ENCODE measurements around the gene BOLA1. TPM values are rescaled to one million over a fixed set of nuclear protein-coding genes. Genes with fewer than 3 reads are reported as not detected.

Gene BOLA1
- total and polyA plus RNA-seq, 2 donors (not counting 1 experiment from before 2014, with no cell fraction given), result 15.0 to 16.7 TPM

DNA sequence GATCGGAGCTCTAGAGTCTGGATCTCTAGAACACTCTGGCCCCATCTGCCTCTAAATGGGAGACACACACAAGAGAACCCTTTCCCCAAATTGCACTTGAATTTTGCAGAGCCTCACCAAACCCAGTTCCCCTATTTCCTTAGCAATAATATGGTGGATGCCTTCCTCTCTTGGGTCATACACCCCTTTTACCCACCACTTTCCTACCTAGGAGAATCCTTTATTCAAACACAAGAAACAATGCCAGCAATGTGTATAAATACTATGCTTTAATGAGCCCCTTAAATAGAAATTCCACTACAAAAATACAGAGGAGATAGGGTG lies 29.0 kb downstream of the BOLA1 start:
- no peak for DNase-seq
- Histone ChIP-seq H2AFZ (ENCODE audit: insufficient read depth, low read depth, low read length, poor library complexity, severe bottlenecking) (peak overlapping the region; percentile 91), H3K79me2 (ENCODE audit: control insufficient read depth, insufficient read depth, low read length) (peaks cover 16% of the 10 kb centered on the region), H3K4me2 (replicated peaks; ENCODE audit: low read depth, low read length, poor library complexity, severe bottlenecking) (peak overlapping the region; percentile 91), H3K27ac (ENCODE audit: low read length in 2 of 2) (peak overlapping the region; percentile 74 to 90), H3K9me3 (ENCODE audit: control extremely low read depth in 1 of 3, control insufficient read depth in 2 of 3, insufficient read depth in 1 of 3, low read length in 2 of 3) (no peaks in the 10 kb centered on the region), H3K4me1 (ENCODE audit: control insufficient read depth in 2 of 2, insufficient read depth in 2 of 2, low read length in 2 of 2) (peaks cover 17 to 24% of the 10 kb centered on the region in 2 donors), H3K9ac (ENCODE audit: low read length) (peak overlapping the region; percentile 76), H3K27me3 (replicated peaks in 1 of 4; ENCODE audit: control extremely low read depth in 1 of 4, control insufficient read depth in 3 of 4, insufficient read depth in 4 of 4, low read length in 3 of 4) (peaks cover 0 to 2% (median 0%) of the 10 kb centered on the region in 4 experiments), H3K36me3 (replicated peaks in 1 of 2; ENCODE audit: control extremely low read depth in 1 of 2, control insufficient read depth in 1 of 2, extremely low read depth in 1 of 2, insufficient read depth in 2 of 2, low read length in 1 of 2) (peaks cover 4 to 36% of the 10 kb centered on the region in 2 experiments), H4K20me1 (ENCODE audit: control insufficient read depth, insufficient read depth, low read length, poor library complexity, severe bottlenecking) (peaks cover 29% of the 10 kb centered on the region), H3K4me3 (ENCODE audit: control extremely low read depth in 1 of 5, extremely low read depth in 1 of 5, insufficient read depth in 1 of 5, low read depth in 2 of 5, low read length in 4 of 5) (peak overlapping the region; percentile 76 to 98 (median 89))
- POLR2A ChIA-PET, result interaction anchor here (0.6 to 2.6 kb wide), 5 partner anchors 23 to 1081 kb away, joined by 3 to 37 read pairs (median 4); a partner anchor contains a TSS
- Mint-ChIP-seq H3K4me1 (peaks cover 38% of the 10 kb centered on the region), H3K27me3 (peaks cover 23% of the 10 kb centered on the region), H3K27ac (peak overlapping the region; percentile 97), H3K9me3 (ENCODE audit: insufficient read depth) (no peaks in the 10 kb centered on the region), H3K4me3 (peak overlapping the region; percentile 98)
- ATAC-seq (ENCODE audit: low read depth), result no peak
- TF ChIP-seq, protein P1, sequence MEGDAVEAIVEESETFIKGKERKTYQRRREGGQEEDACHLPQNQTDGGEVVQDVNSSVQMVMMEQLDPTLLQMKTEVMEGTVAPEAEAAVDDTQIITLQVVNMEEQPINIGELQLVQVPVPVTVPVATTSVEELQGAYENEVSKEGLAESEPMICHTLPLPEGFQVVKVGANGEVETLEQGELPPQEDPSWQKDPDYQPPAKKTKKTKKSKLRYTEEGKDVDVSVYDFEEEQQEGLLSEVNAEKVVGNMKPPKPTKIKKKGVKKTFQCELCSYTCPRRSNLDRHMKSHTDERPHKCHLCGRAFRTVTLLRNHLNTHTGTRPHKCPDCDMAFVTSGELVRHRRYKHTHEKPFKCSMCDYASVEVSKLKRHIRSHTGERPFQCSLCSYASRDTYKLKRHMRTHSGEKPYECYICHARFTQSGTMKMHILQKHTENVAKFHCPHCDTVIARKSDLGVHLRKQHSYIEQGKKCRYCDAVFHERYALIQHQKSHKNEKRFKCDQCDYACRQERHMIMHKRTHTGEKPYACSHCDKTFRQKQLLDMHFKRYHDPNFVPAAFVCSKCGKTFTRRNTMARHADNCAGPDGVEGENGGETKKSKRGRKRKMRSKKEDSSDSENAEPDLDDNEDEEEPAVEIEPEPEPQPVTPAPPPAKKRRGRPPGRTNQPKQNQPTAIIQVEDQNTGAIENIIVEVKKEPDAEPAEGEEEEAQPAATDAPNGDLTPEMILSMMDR (IDR thresholded peaks at IDR 0.05), result no peak
- no peak for TF ChIP-seq EZH2 (IDR thresholded peaks at IDR 0.05; ENCODE audit: borderline replicate concordance, insufficient read depth, low read depth, low read length, poor library complexity, severe bottlenecking)
- intact Hi-C loops (cut with micrococcal nuclease), result loop anchor here (10.0 kb wide), 1 partner anchor 396 kb away; the partner anchor contains the start of gene PRPF3
- CTCF ChIA-PET, result interaction anchor here (0.6 to 1.3 kb wide), 4 partner anchors 34 to 393 kb away, joined by 3 to 7 read pairs (median 5); partner anchors contain the start of gene PRPF3
- WGBS (ENCODE audit: insufficient coverage), result no CpG with 5 or more reads among the region's 1 CpG

DNA sequence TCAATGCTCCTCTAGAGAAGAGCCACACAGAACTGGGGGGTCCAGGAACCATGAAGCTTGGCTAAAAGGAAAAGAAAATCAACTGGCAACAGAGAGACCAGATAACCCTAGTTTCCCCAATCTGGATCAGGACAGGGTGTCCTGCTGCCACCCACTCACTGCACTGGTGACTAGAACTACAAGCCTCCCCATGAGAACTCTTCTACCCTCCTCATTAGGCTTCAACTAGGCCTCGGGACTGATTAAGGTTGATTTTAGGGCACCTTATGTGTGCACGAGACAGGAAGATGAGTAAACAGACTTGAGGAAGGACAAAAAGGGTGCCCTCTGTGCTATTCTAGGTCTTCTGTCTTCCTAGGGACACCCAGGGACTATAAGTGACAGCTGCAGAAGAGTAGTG lies 30.5 kb downstream of the BOLA1 start:
- H3K4me3 ChIP-seq (ENCODE audit: control extremely low read depth in 1 of 5, extremely low read depth in 1 of 5, insufficient read depth in 1 of 5, low read depth in 2 of 5, low read length in 4 of 5), result no peak overlapping the region
- no peak for DNase-seq
- 82% methylated on average over 2 of the region's 2 CpGs for WGBS (ENCODE audit: insufficient coverage)
- ATAC-seq (ENCODE audit: low read depth), result no peak
- H3K79me2 ChIP-seq (ENCODE audit: control insufficient read depth, insufficient read depth, low read length), result peaks cover 16% of the 10 kb centered on the region
- peaks cover 2 to 21% of the 10 kb centered on the region in 2 experiments for H3K36me3 ChIP-seq (replicated peaks in 1 of 2; ENCODE audit: control extremely low read depth in 1 of 2, control insufficient read depth in 1 of 2, extremely low read depth in 1 of 2, insufficient read depth in 2 of 2, low read length in 1 of 2)
- H3K9ac ChIP-seq (ENCODE audit: low read length), result no peak overlapping the region
- H4K20me1 ChIP-seq (ENCODE audit: control insufficient read depth, insufficient read depth, low read length, poor library complexity, severe bottlenecking), result peaks cover 16% of the 10 kb centered on the region
- Mint-ChIP-seq H3K27ac (no peak overlapping the region), H3K9me3 (ENCODE audit: insufficient read depth) (no peaks in the 10 kb centered on the region), H3K27me3 (peaks cover 37% of the 10 kb centered on the region), H3K4me3 (no peak overlapping the region), H3K4me1 (peaks cover 33% of the 10 kb centered on the region)
- no peaks in the 10 kb centered on the region for H3K9me3 ChIP-seq (ENCODE audit: control extremely low read depth in 1 of 3, control insufficient read depth in 2 of 3, insufficient read depth in 1 of 3, low read length in 2 of 3)
- peaks cover 17 to 24% of the 10 kb centered on the region in 2 donors for H3K4me1 ChIP-seq (ENCODE audit: control insufficient read depth in 2 of 2, insufficient read depth in 2 of 2, low read length in 2 of 2)
- no peak overlapping the region for H2AFZ ChIP-seq (ENCODE audit: insufficient read depth, low read depth, low read length, poor library complexity, severe bottlenecking)
- H3K27me3 ChIP-seq (replicated peaks in 1 of 4; ENCODE audit: control extremely low read depth in 1 of 4, control insufficient read depth in 3 of 4, insufficient read depth in 4 of 4, low read length in 3 of 4), result peaks cover 0 to 13% (median 1%) of the 10 kb centered on the region in 4 experiments
- H3K27ac ChIP-seq (ENCODE audit: low read length in 2 of 2), result no peak overlapping the region
- TF ChIP-seq, protein P1 (IDR thresholded peaks at IDR 0.05), result no peak
- no peak for TF ChIP-seq EZH2 (IDR thresholded peaks at IDR 0.05; ENCODE audit: borderline replicate concordance, insufficient read depth, low read depth, low read length, poor library complexity, severe bottlenecking)
- ChIA-PET CTCF (interaction anchor here (1.1 kb wide), 1 partner anchor 33 kb away, joined by 4 read pairs; no protein-coding TSS in a partner anchor), POLR2A (interaction anchor here (2.6 kb wide), 1 partner anchor 42 kb away, joined by 37 read pairs; a partner anchor contains a TSS)
- no peak overlapping the region for H3K4me2 ChIP-seq (replicated peaks; ENCODE audit: low read depth, low read length, poor library complexity, severe bottlenecking)
- intact Hi-C loops (cut with micrococcal nuclease), result loop anchor here (10.0 kb wide), 1 partner anchor 395 kb away; the partner anchor contains the start of gene PRPF3

Data from B cell (primary cell).